ENCODE results near the gene RPL36A.

DNA sequence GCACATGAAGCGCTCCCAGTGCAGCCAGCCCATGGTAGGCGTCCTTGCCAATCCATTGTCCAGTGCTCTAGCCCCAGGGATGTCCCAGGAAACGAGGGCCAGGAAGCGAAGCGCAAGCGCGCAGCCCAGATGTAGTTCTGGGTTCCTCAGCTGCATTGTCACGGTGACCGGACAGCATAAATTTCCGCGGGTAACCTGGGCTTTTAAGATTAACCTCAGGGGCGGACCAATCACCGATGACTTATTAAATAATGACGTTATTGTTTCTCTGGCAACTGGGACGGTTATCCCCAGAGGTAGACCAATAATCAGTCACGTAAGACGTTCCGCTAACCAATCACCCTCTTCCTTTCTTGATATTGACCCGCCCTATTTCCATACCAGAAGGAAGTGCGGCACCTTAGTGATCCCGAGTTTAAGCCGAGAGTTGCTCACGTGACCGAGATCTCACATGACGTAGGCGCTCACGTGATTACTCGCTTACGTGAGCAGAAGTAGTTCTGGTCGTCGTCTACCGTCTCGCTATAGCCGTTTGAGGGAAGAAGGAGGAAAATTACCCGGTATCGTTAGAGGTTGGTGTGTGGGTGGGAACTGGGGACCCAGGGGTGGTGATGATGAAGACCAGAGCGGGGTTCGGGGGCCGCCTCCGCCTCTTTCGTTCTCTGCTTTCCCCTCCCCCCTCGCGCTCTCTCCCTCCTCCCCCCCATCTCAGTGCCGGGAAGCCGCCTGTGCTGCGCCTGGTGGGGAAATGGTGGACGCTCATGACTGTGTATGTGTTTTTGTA is 17.1 kb downstream of the RPL36A start, which contains the start of the genes GLA and HNRNPH2:
- TF ChIP-seq ZNF175 (CRISPR knock-in tag; IDR thresholded peaks at IDR 0.05; ENCODE audit: low read depth) (0 out of 2 replicates have a peak, but pooled peaks have one; percentile 38), FOXP1 (CRISPR knock-in tag; IDR thresholded peaks at IDR 0.05) (no peak)

Data from K562 (cell line).